Heart left ventricle (tissue), 16 donors: ENCODE data around the gene TBCE. TPM values are rescaled to one million over a fixed set of nuclear protein-coding genes. Genes with fewer than 3 reads are reported as not detected.

ENCODE experiments used
- ATAC-seq, 4 donors: fragments of 200-7000 bp; cut with Tn5 transposase; one replicate each; pipeline ENCODE4 v1.9.1; 2020 to 2022; ENCODE audit warnings: moderate library complexity in 4 of 4, mild to moderate bottlenecking in 3 of 4, moderate number of reproducible peaks in 1 of 4
- DNase-seq, 5 donors: peaks; one replicate each; pipeline ENCODE4 v3.0.0-alpha.2; 2020
- H3K27ac ChIP-seq, 12 donors: fragments of 200-600 bp; sonication (generic) in 4 of 12; one replicate each; pipeline versions ENCODE4 v1.5.0 to v1.8.0; 2016 to 2022; ENCODE audit warnings: mild to moderate bottlenecking in 2 of 12
- H3K27me3 ChIP-seq, 9 donors: fragments of 200-600 bp; sonication (generic) in 2 of 9; one replicate each; pipeline versions ENCODE4 v1.5.1 to v1.8.0; 2016 to 2022; ENCODE audit warnings: mild to moderate bottlenecking in 3 of 9
- H3K36me3 ChIP-seq, 9 donors: fragments of 200-600 bp; sonication (generic) in 2 of 9; one replicate each; pipeline versions ENCODE4 v1.5.0 to v1.8.0; 2018 to 2022; ENCODE audit warnings: mild to moderate bottlenecking in 2 of 9
- H3K4me1 ChIP-seq, 12 donors: fragments of 200-600 bp; sonication (generic) in 4 of 12; one replicate each; pipeline versions ENCODE4 v1.5.0 to v1.8.0; 2016 to 2022; ENCODE audit warnings: mild to moderate bottlenecking in 3 of 12
- H3K4me3 ChIP-seq, 12 donors: fragments of 200-600 bp; sonication (generic) in 4 of 12; one replicate each; pipeline versions ENCODE4 v1.5.0 to v1.8.0; 2017 to 2022; ENCODE audit warnings: mild to moderate bottlenecking in 9 of 12, moderate library complexity in 4 of 12
- H3K9me3 ChIP-seq, 12 donors: fragments of 200-600 bp; sonication (generic) in 4 of 12; one replicate each; pipeline versions ENCODE4 v1.5.0 to v1.8.0; 2016 to 2022; ENCODE audit warnings: mild to moderate bottlenecking in 1 of 12
- POLR2A ChIP-seq, 2 donors: fragments of 450-650 bp; IDR thresholded peaks; one replicate each; pipeline ENCODE4 v1.6.1; 2017; ENCODE audit warnings: antibody characterized with exemption in 2 of 2, mild to moderate bottlenecking in 2 of 2, moderate library complexity in 2 of 2
- WGBS, 4 donors: extraction: QIAGEN DNeasy Blood & Tissue Kit in 2 of 4; methylation state at CpG; one replicate each; pipeline versions ENCODE4 v1.1.5 to v1.1.7; 2013 to 2018; 5-methylcytosine and 5-hydroxymethylcytosine counted together
- intact Hi-C, 10 donors: fragments of 100-400 bp; cut with DNase I; formaldehyde crosslinking; loops; one replicate each; pipeline versions ENCODE4 v1.11.1 to v1.14.2; 2022
- polyA plus RNA-seq, 2 donors: library from polyadenylated mRNA; stranded (reverse); fragments of 200-250 nt; gene quantifications; one replicate each; pipeline ENCODE4 v1.2.3, GENCODE V29; 2013
- total RNA-seq, 9 donors: library from RNA; depleted of rRNA in 2 of 9; stranded (reverse); fragments of >200 nt in 2 of 9; fragmentation: NEBNext Ultra II Directional in 3 of 9; extraction: Animal tissue kit (Norgen Biotek cat#: 25700) in 3 of 9; gene quantifications; one replicate each; pipeline versions ENCODE4 v1.1.0 to v1.2.4, GENCODE V29; 2016 to 2023
- TF ChIP-seq, protein P1 (sequence below), 12 donors: fragments of 200-600 bp; sonication (generic) in 4 of 12; IDR thresholded peaks; one replicate each; pipeline versions ENCODE4 v1.5.0 to v1.8.0; 2018 to 2022; ENCODE audit warnings: antibody characterized with exemption in 12 of 12, mild to moderate bottlenecking in 5 of 12
- donor health status: ischemic (EF 13 %, LVEDD 7.1; RV severe dilation, severe dysfunction).
- donor health status: healthy with polysubstance abuse.
- donor health status: DM: no; HTN: yes; CAD: no.
- donor health status: DM: no; HTN: no; CAD: no.
- donor health status: ischemic (EF 25% LVEDD 6.9; RV normal size, moderate dysfunction).
- donor health status: ischemic (EF 25% LVEDD 5.7; RV mildly dilated, moderate dysfunction).
- donor health status: healthy.
- donor health status: DM: yes; HTN: yes; CAD: no.
- donor health status: ischemic (EF 35%, LVEDD 5.7; RV mildly dilated, moderate dysfunction).
- donor health status: nonischemic (EF 11% LVEDD 7.7; RV severe dilation, severe dysfunction).
- donor health status: DM: yes; HTN: yes; CAD: no.
- donor health status: PGD.
- donor health status: ischemic (EF 29% LVEDD 5.4; RV normal size, mild dysfunction).
- donor health status: nonischemic (EF 23%, LVEDD 6.1; RV moderate dilation, normal function).

Gene TBCE
- total and polyA plus RNA-seq, 11 donors, result 15.2 to 39.5 (median 18.2) TPM

DNA sequence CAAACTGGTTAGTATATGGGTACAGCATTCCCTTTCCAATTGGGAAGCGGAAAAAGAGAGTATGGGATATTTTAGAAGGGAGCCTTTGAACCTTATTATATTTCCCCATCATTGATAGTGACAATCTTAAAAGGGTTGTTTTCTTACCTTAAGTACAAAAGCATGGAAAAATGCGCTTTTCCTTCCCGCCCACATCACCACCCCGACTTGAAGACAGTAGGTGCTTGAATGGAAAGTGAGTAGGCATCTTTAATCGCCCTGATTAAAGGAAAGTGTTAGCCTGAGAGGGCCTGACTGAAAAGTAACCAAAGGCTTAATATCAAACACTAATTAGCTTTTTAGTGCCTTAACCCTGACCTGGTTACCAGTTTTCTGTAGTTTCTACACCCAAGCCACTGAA is 23.5 kb upstream of the TBCE start:
- TF ChIP-seq, protein P1, sequence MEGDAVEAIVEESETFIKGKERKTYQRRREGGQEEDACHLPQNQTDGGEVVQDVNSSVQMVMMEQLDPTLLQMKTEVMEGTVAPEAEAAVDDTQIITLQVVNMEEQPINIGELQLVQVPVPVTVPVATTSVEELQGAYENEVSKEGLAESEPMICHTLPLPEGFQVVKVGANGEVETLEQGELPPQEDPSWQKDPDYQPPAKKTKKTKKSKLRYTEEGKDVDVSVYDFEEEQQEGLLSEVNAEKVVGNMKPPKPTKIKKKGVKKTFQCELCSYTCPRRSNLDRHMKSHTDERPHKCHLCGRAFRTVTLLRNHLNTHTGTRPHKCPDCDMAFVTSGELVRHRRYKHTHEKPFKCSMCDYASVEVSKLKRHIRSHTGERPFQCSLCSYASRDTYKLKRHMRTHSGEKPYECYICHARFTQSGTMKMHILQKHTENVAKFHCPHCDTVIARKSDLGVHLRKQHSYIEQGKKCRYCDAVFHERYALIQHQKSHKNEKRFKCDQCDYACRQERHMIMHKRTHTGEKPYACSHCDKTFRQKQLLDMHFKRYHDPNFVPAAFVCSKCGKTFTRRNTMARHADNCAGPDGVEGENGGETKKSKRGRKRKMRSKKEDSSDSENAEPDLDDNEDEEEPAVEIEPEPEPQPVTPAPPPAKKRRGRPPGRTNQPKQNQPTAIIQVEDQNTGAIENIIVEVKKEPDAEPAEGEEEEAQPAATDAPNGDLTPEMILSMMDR (IDR thresholded peaks at IDR 0.05), result no peak
- TF ChIP-seq POLR2A (IDR thresholded peaks at IDR 0.05), result no peak
- Histone ChIP-seq H3K4me1 (peaks cover 0 to 11% (median 0%) of the 10 kb centered on the region in 12 donors), H3K27me3 (no peaks in the 10 kb centered on the region), H3K27ac (no peak overlapping the region), H3K4me3 (no peak overlapping the region), H3K9me3 (no peaks in the 10 kb centered on the region), H3K36me3 (peaks cover 0 to 81% (median 54%) of the 10 kb centered on the region in 9 donors)
- 95 to 96% (median 95%) methylated on average over 5 of the region's 5 CpGs for WGBS, 4 donors
- DNase-seq (no peak), ATAC-seq (no peak)
- intact Hi-C loops, result no loop called here

DNA sequence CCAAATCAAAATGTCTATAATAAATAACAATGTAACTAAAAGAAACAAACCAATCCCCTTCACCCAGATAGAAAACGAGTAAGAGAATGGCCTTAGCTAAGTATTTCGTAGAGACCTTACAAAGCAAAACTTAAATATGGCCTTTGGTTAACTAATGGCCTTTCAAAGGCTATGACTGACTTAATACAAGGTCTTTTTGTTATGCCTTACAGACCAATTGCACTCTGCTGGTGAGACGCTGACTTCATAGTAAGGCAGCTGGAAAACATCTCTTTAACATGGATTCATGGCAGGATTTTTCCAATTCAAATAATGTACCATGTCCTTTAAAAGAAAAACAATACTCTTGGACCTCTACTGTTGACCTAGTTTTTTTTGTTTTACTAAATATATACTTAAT is 15.8 kb upstream of the TBCE start:
- TF ChIP-seq, protein P1 (IDR thresholded peaks at IDR 0.05), result no peak
- no peak for TF ChIP-seq POLR2A (IDR thresholded peaks at IDR 0.05)
- no peaks in the 10 kb centered on the region for H3K27me3 ChIP-seq
- H3K4me3 ChIP-seq, result no peak overlapping the region
- H3K36me3 ChIP-seq, result peaks cover 0 to 16% (median under 1%) of the 10 kb centered on the region in 9 donors
- DNase-seq (no peak), ATAC-seq (no peak)
- no peak overlapping the region for H3K27ac ChIP-seq
- WGBS, 4 donors, result 77 to 92% (median 88%) methylated on average over 3 of the region's 3 CpGs
- no peaks in the 10 kb centered on the region for H3K9me3 ChIP-seq
- H3K4me1 ChIP-seq, result no peaks in the 10 kb centered on the region
- intact Hi-C loops, result no loop called here

DNA sequence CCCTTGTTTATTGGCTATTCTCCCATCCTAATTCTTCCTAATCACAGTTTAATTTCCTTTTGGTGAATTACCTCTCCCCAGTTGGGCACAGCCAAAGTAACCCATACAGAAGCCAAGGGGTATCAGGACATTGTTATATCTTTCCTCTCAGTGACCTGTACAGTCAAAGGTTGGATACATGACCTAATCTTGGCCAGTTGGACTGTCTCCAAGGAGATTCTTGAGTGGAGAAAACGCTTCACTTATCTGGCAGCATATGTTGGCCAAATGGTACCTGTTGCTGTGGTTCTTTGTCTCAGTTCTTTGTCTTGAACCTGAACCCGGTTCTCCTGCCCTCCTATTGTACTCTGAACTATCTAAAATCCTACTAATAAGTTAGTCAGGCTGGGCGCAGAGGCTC is 15.3 kb upstream of the TBCE start:
- Histone ChIP-seq H3K27me3 (no peaks in the 10 kb centered on the region), H3K36me3 (peaks cover 0 to 12% (median 0%) of the 10 kb centered on the region in 9 donors), H3K4me1 (no peaks in the 10 kb centered on the region), H3K27ac (no peak overlapping the region), H3K9me3 (no peaks in the 10 kb centered on the region), H3K4me3 (no peak overlapping the region)
- ATAC-seq, result peak in 2 of 4 donors; percentile 33 to 53
- WGBS, 4 donors, result 51 to 65% (median 54%) methylated on average over 3 of the region's 3 CpGs
- TF ChIP-seq, protein P1 (IDR thresholded peaks at IDR 0.05), result no peak
- DNase-seq, result no peak
- intact Hi-C loops, result no loop called here

DNA sequence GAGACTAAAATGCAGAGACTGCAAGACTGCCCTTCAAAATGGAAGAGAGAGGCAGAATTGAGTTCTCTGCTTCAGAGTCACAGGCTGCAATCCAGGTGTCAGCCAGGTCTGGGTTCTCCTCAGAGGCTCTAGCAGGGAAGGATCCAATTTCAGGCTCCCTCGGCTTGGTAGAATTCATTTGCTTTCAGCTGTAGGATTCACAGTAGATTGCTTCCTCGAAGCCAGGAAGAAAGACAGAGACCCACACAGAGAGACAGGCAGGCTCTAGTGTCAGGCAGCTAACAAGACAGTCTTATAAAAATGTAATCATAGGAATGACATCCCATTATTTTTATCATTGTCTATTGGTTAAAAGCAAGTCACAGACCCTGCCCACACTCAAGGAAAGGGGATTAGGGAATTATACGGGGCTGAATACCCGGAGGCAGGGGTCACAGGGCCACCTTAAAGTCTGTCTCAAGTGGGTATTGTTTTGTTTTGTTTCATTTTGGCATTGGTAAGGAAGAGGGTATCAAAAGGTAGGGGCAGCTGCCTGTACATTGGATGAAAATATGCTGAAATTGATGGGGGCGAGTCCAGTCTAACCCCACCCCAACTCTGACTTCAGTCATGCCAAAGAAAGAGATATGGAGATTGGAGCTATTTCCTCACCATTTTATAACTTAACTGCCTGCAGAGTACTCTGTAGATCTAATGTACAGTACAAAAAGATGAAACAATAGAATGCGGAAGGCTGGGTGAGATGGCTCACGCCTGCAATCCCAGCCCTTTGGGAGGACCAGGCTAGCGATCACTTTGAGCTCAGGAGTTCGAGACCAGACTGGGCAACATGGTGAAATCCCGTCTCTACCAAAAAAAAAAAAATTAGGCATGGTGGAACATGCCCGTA is 9.5 kb upstream of the TBCE start:
- Histone ChIP-seq H3K27me3 (no peaks in the 10 kb centered on the region), H3K36me3 (no peaks in the 10 kb centered on the region), H3K4me1 (no peaks in the 10 kb centered on the region), H3K27ac (no peak overlapping the region), H3K9me3 (no peaks in the 10 kb centered on the region), H3K4me3 (no peak overlapping the region)
- no peak for DNase-seq
- no peak for TF ChIP-seq POLR2A (IDR thresholded peaks at IDR 0.05)
- TF ChIP-seq, protein P1 (IDR thresholded peaks at IDR 0.05), result no peak
- intact Hi-C loops, result no loop called here
- no peak for ATAC-seq
- 71 to 78% (median 74%) methylated on average over 11 of the region's 11 CpGs for WGBS, 4 donors
